IMR-90 (cell line): ENCODE results near the gene EXOC6B. TPM values are rescaled to one million over a fixed set of nuclear protein-coding genes. Genes with fewer than 3 reads are reported as not detected.

Experiments used
- ATAC-seq: fragments of 200-7000 bp; cut with Tn5 transposase; 2 replicates; pipeline ENCODE4 v1.9.1; 2020; ENCODE audit warnings: low read depth, mild to moderate bottlenecking, moderate library complexity
- BruUV-seq: library from RNA; stranded (reverse); fragments of 400-500 nt; replicated peaks from 2 replicates; lab custom pipeline; 2021; lab: Mats Ljungman, UMichigan
- CTCF ChIA-PET: fragments of 300-600 bp; formaldehyde crosslinking; extraction: SDS; loops from one replicate; lab custom pipeline; 2021; ENCODE audit warnings: antibody characterized with exemption; lab: Yijun Ruan, JAX
- POLR2A ChIA-PET: fragments of 300-600 bp; sonication (Branson Sonifier 250); formaldehyde crosslinking; loops from one replicate; lab custom pipeline; 2022; ENCODE audit warnings: antibody characterized with exemption; ENCODE audit not compliant: unreplicated experiment; lab: Charles Lee
- DNase-seq: peaks from one replicate; pipeline ENCODE4 v3.0.0; 2013
- H2AFZ ChIP-seq: replicated peaks from 2 replicates; pipeline ENCODE3; 2013; ENCODE audit warnings: low read length, mild to moderate bottlenecking; ENCODE audit not compliant: poor library complexity
- H2AK5ac ChIP-seq: 2 replicates; pipeline ENCODE4 v1.6.1; 2013; ENCODE audit warnings: low read depth, low read length, inconsistent platforms
- H2AK9ac ChIP-seq: replicated peaks from 2 replicates; pipeline ENCODE3; 2013; ENCODE audit warnings: mild to moderate bottlenecking, low read depth, low read length, moderate library complexity; ENCODE audit not compliant: poor library complexity
- H2BK120ac ChIP-seq: 2 replicates; pipeline ENCODE4 v1.6.1; 2013; ENCODE audit warnings: low read depth, low read length, inconsistent platforms
- H2BK15ac ChIP-seq: 3 replicates; pipeline ENCODE4 v1.6.1; 2013; ENCODE audit warnings: low read depth, low read length, inconsistent platforms
- H2BK20ac ChIP-seq: 2 replicates; pipeline ENCODE4 v1.6.1; 2013; ENCODE audit warnings: low read depth, mild to moderate bottlenecking, inconsistent platforms, low read length, moderate library complexity
- H2BK5ac ChIP-seq: 2 replicates; pipeline ENCODE4 v1.6.1; 2013; ENCODE audit warnings: mild to moderate bottlenecking, low read depth, low read length, inconsistent platforms; ENCODE audit not compliant: poor library complexity, severe bottlenecking
- H3K14ac ChIP-seq: replicated peaks from 2 replicates; pipeline ENCODE4 v1.6.1; 2013; ENCODE audit warnings: low read depth, low read length, inconsistent platforms
- H3K18ac ChIP-seq: 2 replicates; pipeline ENCODE4 v1.6.1; 2013; ENCODE audit warnings: low read depth, low read length, control low read depth
- H3K23ac ChIP-seq: 2 replicates; pipeline ENCODE4 v1.6.1; 2013; ENCODE audit warnings: low read depth, low read length, inconsistent platforms
- H3K27ac ChIP-seq: 2 replicates; pipeline ENCODE4 v1.5.1; 2013; ENCODE audit warnings: mild to moderate bottlenecking, control low read depth, low read length; ENCODE audit not compliant: insufficient read depth
- H3K27me3 ChIP-seq: 2 replicates; pipeline ENCODE4 v1.6.1; 2013; ENCODE audit warnings: low read length; ENCODE audit not compliant: control insufficient read depth, insufficient read depth
- H3K36me3 ChIP-seq: 2 replicates; pipeline ENCODE4 v1.6.1; 2013; ENCODE audit warnings: low read length, mixed read lengths; ENCODE audit not compliant: control insufficient read depth, insufficient read depth
- H3K4ac ChIP-seq: 2 replicates; pipeline ENCODE4 v1.6.1; 2013; ENCODE audit warnings: low read depth, low read length, inconsistent platforms
- H3K4me1 ChIP-seq: 2 replicates; pipeline ENCODE4 v1.6.1; 2013; ENCODE audit warnings: low read length, mixed read lengths; ENCODE audit not compliant: control insufficient read depth, insufficient read depth
- H3K4me2 ChIP-seq: 2 replicates; pipeline ENCODE4 v1.6.1; 2013; ENCODE audit warnings: low read depth, mild to moderate bottlenecking, control low read depth, low read length, moderate library complexity
- H3K4me3 ChIP-seq: 2 replicates; pipeline ENCODE4 v1.5.1; 2013; ENCODE audit warnings: low read depth, mild to moderate bottlenecking, control low read depth, low read length, moderate library complexity; ENCODE audit not compliant: insufficient read depth
- H3K56ac ChIP-seq: 2 replicates; pipeline ENCODE4 v1.6.1; 2013; ENCODE audit warnings: low read length, inconsistent platforms; ENCODE audit not compliant: insufficient read depth; ENCODE audit errors: extremely low read depth
- H3K79me1 ChIP-seq, 2 experiments: 2 replicates each; pipeline ENCODE4 v1.6.1; 2013; ENCODE audit warnings: low read length in 2 of 2, inconsistent platforms in 1 of 2, low read depth in 1 of 2
- H3K9ac ChIP-seq: 2 replicates; pipeline ENCODE4 v1.6.1; 2013; ENCODE audit warnings: low read depth, low read length, control low read depth
- H3K9me1 ChIP-seq: 2 replicates; pipeline ENCODE4 v1.6.1; 2013; ENCODE audit warnings: low read length, inconsistent platforms; ENCODE audit not compliant: insufficient read depth
- H3K9me3 ChIP-seq: 2 replicates; pipeline ENCODE4 v1.6.1; 2013; ENCODE audit warnings: low read length; ENCODE audit not compliant: control insufficient read depth, insufficient read depth
- H4K20me1 ChIP-seq: 2 replicates; pipeline ENCODE4 v1.6.1; 2013; ENCODE audit warnings: low read length, inconsistent platforms; ENCODE audit not compliant: insufficient read depth
- H4K5ac ChIP-seq: 2 replicates; pipeline ENCODE4 v1.6.1; 2013; ENCODE audit warnings: mild to moderate bottlenecking, low read depth, low read length, control low read depth
- H4K8ac ChIP-seq, 2 experiments: 2 replicates each; pipeline ENCODE4 v1.6.1; 2013; ENCODE audit warnings: low read depth in 2 of 2, low read length in 2 of 2, control low read depth in 1 of 2, inconsistent platforms in 1 of 2
- H4K91ac ChIP-seq: 2 replicates; pipeline ENCODE4 v1.6.1; 2013; ENCODE audit warnings: low read depth, low read length, inconsistent platforms; ENCODE audit not compliant: insufficient read depth
- CEBPB ChIP-seq: IDR thresholded peaks from 2 replicates; pipeline ENCODE4 v1.6.1; 2012; ENCODE audit warnings: low read depth, low read length, improper control_type of control experiment
- CHD1 ChIP-seq: IDR thresholded peaks from 2 replicates; pipeline ENCODE4 v1.6.1; 2012; ENCODE audit warnings: low read depth, low read length, improper control_type of control experiment
- RCOR1 ChIP-seq: IDR thresholded peaks from 2 replicates; pipeline ENCODE4 v1.6.1; 2012; ENCODE audit warnings: mild to moderate bottlenecking, low read length, improper control_type of control experiment; ENCODE audit not compliant: insufficient replicate concordance
- WGBS, 2 experiments: methylation state at CpG; one replicate each; pipeline versions ENCODE4 v1.1.5 to v1.1.7; 2013; ENCODE audit warnings: missing lambda C conversion rate in 2 of 2; ENCODE audit not compliant: insufficient read length in 1 of 2; ENCODE audit errors: extremely low coverage in 2 of 2; 5-methylcytosine and 5-hydroxymethylcytosine counted together
- dilution Hi-C: fragments of 300-500 bp; cut with HindIII; formaldehyde crosslinking; loops from one replicate; pipeline ENCODE4 v1.14.3; 2018; ENCODE audit warnings: low sequenced_read_pairs; ENCODE audit not compliant: unreplicated experiment
- in situ Hi-C: fragments of 300-500 bp; cut with MboI; formaldehyde crosslinking; loops from 3 replicates; pipeline ENCODE4 v1.14.3; 2019; ENCODE audit warnings: low sequenced_read_pairs, inconsistent platforms, mixed read lengths
- intact Hi-C: fragments of 100-400 bp; cut with micrococcal nuclease; formaldehyde crosslinking; loops from 2 replicates; pipeline ENCODE4 v1.10.0; 2022
- polyA plus RNA-seq, 3 experiments: library from polyadenylated mRNA; depleted of rRNA; stranded (reverse); fragments of >200 nt; gene quantifications; 2 replicates each; pipeline ENCODE4 v1.2.3, GENCODE V29; 2012; ENCODE audit warnings: low replicate concordance in 1 of 3
- total RNA-seq: library from RNA; depleted of rRNA; stranded (reverse); fragments of >200 nt; gene quantifications from 2 replicates; pipeline ENCODE4 v1.2.3, GENCODE V29; 2012
- TF ChIP-seq, protein P1 (sequence below): fragments of 150-350 bp; IDR thresholded peaks from 2 replicates; pipeline ENCODE4 v1.6.1; 2017; ENCODE audit warnings: mild to moderate bottlenecking, antibody characterized with exemption, low read length, low read depth

The EXOC6B gene
- total and polyA plus RNA-seq, 2 of the 4 experiments (the other 2 are of a cell fraction), result 10.2 to 29.4 TPM

DNA sequence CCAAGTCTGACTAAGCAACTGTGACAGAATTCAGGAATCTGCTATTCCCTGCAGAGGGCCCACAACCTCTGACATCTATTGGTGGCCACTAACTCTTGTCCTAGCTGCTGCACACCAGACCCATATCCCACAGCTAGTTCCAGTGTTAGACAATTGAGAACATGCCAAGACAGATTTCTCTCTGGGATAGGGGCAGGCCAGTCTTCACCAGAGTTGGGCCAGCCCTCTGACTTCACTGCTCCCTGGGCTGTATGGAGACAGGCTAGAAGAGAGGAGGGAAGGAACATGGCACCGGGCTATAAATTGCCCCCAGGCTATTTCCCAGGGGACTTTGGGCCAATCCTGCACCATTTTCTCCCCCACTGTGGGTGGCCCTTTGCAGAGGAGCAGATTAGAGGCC, 645.5 kb downstream of the EXOC6B start:
- Histone ChIP-seq H2BK20ac (no peak overlapping the region), H4K91ac (no peak overlapping the region), H3K18ac (no peak overlapping the region), H4K8ac (no peak overlapping the region), H3K27ac (no peak overlapping the region), H2BK120ac (no peak overlapping the region), H3K9ac (no peak overlapping the region), H3K36me3 (peaks cover 10% of the 10 kb centered on the region), H3K79me1 (no peaks in the 10 kb centered on the region), H3K4ac (no peak overlapping the region), H3K4me2 (no peak overlapping the region), H4K5ac (no peak overlapping the region), H3K9me1 (peaks cover 6% of the 10 kb centered on the region; the same call in 1 of the 2 replicates), H2AFZ (no peak overlapping the region), H3K9me3 (no peaks in the 10 kb centered on the region), H2BK15ac (no peak overlapping the region), H3K4me1 (no peaks in the 10 kb centered on the region), H2BK5ac (no peak overlapping the region), H3K56ac (no peak overlapping the region), H3K4me3 (no peak overlapping the region), H2AK9ac (no peak overlapping the region), H3K27me3 (no peaks in the 10 kb centered on the region), H3K14ac (no peak overlapping the region), H4K20me1 (no peaks in the 10 kb centered on the region; the same call in 1 of the 2 replicates), H3K23ac (no peak overlapping the region), H2AK5ac (no peak overlapping the region)
- dilution Hi-C loops (no loop called here), in situ Hi-C loops (no loop called here), intact Hi-C loops (no loop called here)
- CTCF ChIA-PET, result no interaction called here
- WGBS, 2 experiments, result no CpG with 5 or more reads among the region's 1 CpG
- POLR2A ChIA-PET, result no interaction called here
- BruUV-seq, result no TSS peak
- no peak for TF ChIP-seq CEBPB
- TF ChIP-seq CHD1, result no peak
- TF ChIP-seq RCOR1, result no peak
- TF ChIP-seq, protein P1, sequence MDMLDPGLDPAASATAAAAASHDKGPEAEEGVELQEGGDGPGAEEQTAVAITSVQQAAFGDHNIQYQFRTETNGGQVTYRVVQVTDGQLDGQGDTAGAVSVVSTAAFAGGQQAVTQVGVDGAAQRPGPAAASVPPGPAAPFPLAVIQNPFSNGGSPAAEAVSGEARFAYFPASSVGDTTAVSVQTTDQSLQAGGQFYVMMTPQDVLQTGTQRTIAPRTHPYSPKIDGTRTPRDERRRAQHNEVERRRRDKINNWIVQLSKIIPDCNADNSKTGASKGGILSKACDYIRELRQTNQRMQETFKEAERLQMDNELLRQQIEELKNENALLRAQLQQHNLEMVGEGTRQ, result no peak
- ATAC-seq (no peak), DNase-seq (no peak)
